IPS DF 4.7 (cell line): ENCODE results near the gene TBC1D5.
"Not testable (repeated sequence)": the region's sequence is repeated elsewhere in the genome, so short reads cannot be mapped to it uniquely, and the experiment has no call there.

Experiments
- DNase-seq: peaks from one replicate; pipeline ENCODE4 v3.0.0-alpha.2; 2013; ENCODE audit warnings: low spot score; ENCODE audit errors: extremely low read depth

Gene TBC1D5

GRCh38 chr3:17138246-17139039, 604.0 kb downstream of the TBC1D5 start:
- no peak for DNase-seq

DNA sequence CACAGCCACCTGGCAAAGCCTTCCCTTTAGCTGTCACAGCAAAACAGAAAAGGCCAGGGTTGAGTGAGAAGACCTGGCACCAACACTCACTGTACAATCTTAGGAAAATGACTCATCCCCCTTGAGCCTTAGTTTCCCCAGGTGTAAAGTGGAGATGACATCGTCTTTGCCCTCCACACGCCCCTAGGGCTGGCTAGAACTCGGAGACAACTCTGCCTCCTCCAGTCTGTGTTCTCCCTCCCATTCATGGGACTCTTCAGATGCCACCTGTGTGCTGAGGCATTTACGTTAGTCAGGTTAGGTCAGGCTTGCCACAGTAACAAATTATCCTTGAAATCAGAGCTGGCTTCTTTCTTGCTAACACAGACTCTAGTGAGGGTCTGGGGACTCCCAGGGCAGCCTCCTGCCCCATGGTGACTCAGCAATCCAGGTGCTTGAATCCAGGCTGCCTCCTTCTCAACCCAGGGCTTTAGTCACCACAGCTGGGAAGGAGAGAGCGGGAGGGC, 605.1 kb downstream of the TBC1D5 start:
- DNase-seq = no peak

DNA sequence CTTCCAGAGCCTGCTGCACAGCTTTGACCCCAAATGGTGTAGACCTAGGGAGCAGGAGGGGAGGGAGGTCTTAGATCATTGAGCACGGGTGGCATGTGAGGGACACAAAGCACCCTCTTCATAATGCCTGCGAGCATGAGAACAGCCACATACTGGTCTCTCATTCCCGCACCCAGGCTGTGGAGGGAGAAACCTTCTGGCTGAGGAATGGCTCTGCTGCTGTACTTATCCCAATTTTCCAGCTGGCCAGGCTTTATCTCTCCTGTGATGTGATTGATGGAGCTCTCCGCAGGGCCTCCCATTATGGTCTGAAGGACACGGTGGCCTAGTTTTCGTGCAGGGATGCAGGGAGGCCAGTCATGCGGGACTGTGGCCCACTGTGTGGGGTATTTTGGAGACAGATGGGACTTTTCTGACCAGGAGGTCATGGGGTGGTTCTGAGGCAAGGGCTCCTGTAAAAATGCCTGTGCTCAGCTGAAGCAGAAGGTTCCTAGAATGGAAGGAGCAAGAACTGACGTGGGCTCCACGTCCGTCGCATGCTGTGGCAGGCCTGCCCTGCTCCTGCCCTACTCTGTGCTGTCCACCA, 606.2 kb downstream of the TBC1D5 start:
- no peak for DNase-seq

DNA sequence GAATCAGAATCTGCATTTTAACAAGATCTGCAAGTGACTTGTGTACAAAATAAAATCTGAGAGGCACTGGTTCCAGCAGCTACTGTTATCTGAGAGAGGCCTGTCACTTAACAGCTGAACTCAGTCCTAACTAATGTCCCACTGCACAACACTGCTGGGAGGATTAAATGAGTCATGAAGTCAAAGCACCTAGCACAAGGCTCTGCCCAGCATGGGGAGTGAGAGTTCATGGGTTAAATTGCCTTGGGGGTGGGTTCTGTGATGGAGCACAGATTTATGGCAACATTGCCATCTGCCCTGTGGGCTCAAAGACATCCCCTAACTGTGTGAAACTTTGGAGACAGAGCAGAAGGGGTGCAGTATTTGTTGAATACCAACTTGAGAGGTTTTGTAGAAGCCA, 606.7 kb downstream of the TBC1D5 start:
- DNase-seq = no peak

- no peak for DNase-seq
These were observed 608.5 kb downstream of the TBC1D5 start for GRCh38 chr3:17133632-17134545.

- DNase-seq = no peak
These were observed 609.9 kb downstream of the TBC1D5 start for GRCh38 chr3:17132286-17133115.

DNA sequence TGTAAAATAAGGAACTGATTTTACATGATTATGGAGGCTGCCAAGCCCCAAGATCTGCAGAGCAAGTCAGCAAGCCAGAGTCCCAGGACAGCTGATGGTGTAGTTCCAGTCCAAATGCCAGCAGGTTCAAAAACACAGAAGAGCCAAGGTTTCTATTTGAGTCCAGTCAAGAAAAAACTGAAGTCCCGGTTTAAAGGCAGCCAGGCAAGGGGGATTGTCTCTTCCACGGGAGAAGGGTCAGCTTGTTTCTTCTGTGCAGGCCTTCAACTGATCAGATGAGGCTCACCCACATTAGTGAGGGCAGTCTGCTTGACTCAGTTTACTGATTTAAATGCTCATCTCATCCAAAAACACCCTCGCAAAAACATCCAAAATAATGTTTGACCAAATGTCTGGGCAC, 611.5 kb downstream of the TBC1D5 start:
- DNase-seq = no peak

GRCh38 chr3:17129556-17129955, 612.9 kb downstream of the TBC1D5 start:
- DNase-seq = no peak

GRCh38 chr3:17128671-17129070, 613.8 kb downstream of the TBC1D5 start:
- DNase-seq = not testable (repeated sequence)

DNA sequence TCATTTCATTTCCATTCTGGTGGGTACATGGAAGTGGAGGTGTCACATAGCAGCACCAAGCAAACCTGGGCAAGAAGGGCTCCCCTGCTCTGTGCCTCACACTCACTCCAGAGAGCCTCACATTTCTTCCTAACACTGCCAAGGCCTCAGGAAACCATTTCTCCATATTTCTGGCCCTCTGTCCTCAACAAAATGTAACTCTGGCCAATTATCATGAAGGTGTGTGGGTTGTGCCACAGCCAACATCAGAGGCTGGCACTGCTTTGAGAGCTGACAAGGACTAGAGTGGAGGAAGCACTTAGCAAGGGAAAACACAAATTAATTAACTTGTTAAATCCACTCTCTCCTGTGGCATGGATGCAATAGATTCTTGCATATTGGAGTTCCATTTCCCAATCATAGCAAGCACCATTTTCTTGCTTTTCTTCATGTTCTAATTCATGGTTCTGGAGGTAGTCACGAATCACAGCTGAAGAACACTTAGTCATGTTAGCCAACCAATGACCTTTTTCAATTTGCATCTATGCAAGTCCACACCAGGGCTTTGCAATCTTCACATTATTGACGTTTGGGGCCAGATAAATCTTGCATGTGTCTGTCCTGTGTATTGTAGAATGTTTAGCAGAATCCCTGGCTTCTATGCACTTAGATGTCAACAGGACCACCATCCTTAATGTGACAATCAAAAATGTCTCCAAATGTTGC, 616.5 kb downstream of the TBC1D5 start:
- DNase-seq = no peak

GRCh38 chr3:17122758-17123157, 619.7 kb downstream of the TBC1D5 start:
- DNase-seq = no peak

DNA sequence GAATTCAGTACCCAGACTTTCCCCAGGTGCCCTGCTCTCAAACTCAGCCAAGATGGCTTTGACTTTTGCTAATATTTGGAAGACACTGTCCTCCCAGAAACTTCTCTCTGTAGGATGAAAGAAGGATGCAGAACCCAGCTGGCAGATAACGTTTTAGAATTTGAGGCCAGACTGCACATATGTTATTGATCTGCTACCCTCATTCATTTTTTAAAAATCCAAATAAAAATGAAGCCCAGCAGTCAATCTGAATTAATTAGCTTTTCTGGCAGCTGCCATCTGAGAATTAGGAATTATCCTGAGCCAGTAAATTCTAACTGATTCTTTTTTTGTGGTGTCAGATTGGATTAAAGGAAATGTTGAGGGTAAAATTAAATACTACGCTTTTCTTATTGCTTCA, 621.1 kb downstream of the TBC1D5 start:
- no peak for DNase-seq

- DNase-seq = no peak
These were observed 622.3 kb downstream of the TBC1D5 start for GRCh38 chr3:17120115-17120514.

GRCh38 chr3:17119201-17120072, 623.0 kb downstream of the TBC1D5 start:
- no peak for DNase-seq

- no peak for DNase-seq
These were observed 623.7 kb downstream of the TBC1D5 start for GRCh38 chr3:17118771-17119170.

DNA sequence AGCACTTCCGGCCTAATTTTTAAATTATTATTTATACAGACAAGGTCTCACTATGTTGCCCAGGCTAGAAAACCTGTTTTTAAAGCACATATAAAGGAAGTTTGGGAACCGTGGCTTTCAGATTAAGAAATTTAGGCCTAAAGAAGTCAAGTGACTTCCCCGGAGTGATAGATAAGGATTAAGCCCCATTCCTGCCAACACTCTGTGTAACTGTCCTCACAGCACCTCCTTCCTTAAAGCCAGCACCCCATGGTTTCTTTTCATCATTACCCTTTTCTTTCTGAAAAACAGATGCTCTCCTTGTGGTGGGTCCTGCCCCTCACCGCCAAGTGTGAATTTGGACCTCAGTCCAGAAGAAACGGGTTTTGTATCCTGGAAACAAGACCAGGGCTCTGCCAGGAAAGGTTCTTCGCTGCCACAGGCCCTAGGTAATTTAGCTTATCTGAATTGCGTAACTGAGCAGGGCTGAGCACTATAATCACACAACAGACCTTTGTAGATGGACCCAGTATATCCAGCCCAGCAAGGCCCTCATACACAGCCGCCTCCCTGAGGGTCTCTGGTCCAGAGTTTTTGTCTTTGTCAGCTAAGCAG, 626.3 kb downstream of the TBC1D5 start:
- no peak for DNase-seq

DNA sequence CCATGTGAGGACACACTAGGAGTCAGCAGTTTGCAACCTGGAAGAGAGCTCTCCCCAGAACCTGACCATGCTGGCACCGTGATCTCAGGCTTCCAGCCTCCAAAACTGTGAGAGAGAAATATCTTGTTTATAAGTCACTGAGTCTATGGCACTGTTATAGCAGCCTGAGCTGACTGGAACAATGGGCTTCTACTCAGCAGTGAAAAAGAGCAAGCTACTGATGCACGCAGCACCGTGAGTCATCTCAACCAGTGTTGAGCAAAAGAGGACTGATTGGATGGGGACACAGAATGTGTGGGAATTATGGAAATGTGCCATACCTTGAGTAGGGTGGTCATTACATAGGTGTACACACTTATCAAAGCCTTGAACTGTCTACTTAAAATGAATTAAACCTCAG, 627.2 kb downstream of the TBC1D5 start:
- DNase-seq = no peak

- DNase-seq = no peak
These were observed 630.8 kb downstream of the TBC1D5 start for GRCh38 chr3:17111586-17111985.
